HUES6 (cell line): ENCODE data around the gene EMX2.

Source experiments
- H3K27ac ChIP-seq: 2 replicates; pipeline ENCODE4 v1.7.0; 2013; ENCODE audit warnings: low read depth, mild to moderate bottlenecking, low read length, inconsistent platforms
- H3K27me3 ChIP-seq: 2 replicates; pipeline ENCODE4 v1.6.1; 2013; ENCODE audit warnings: low read length; ENCODE audit not compliant: control insufficient read depth, insufficient read depth
- H3K36me3 ChIP-seq: 2 replicates; pipeline ENCODE4 v1.6.1; 2013; ENCODE audit warnings: low read length; ENCODE audit not compliant: control insufficient read depth, insufficient read depth
- H3K4me1 ChIP-seq: 2 replicates; pipeline ENCODE4 v1.6.1; 2013; ENCODE audit warnings: low read length; ENCODE audit not compliant: control insufficient read depth, insufficient read depth
- H3K4me3 ChIP-seq: 2 replicates; pipeline ENCODE4 v1.5.1; 2013; ENCODE audit warnings: low read depth, low read length
- H3K9ac ChIP-seq: one replicate; pipeline ENCODE4 v1.6.1; 2013; ENCODE audit warnings: mild to moderate bottlenecking, low read length
- H3K9me3 ChIP-seq: 2 replicates; pipeline ENCODE4 v1.6.1; 2013; ENCODE audit warnings: low read depth, low read length; ENCODE audit not compliant: control insufficient read depth, insufficient read depth

The EMX2 gene

GRCh38 chr10:117590101-117590875 lies 47.7 kb downstream of the EMX2 start:
- no peaks in the 10 kb centered on the region for H3K36me3 ChIP-seq
- no peaks in the 10 kb centered on the region for H3K9me3 ChIP-seq
- no peak overlapping the region for H3K27ac ChIP-seq
- H3K9ac ChIP-seq: no peak overlapping the region
- H3K4me1 ChIP-seq: no peaks in the 10 kb centered on the region
- no peaks in the 10 kb centered on the region for H3K27me3 ChIP-seq
- H3K4me3 ChIP-seq: no peak overlapping the region

GRCh38 chr10:117591043-117591442 lies 48.5 kb downstream of the EMX2 start:
- H3K27me3 ChIP-seq: no peaks in the 10 kb centered on the region
- H3K27ac ChIP-seq: no peak overlapping the region
- H3K9me3 ChIP-seq: no peaks in the 10 kb centered on the region
- H3K36me3 ChIP-seq: no peaks in the 10 kb centered on the region
- H3K4me3 ChIP-seq: no peak overlapping the region
- no peak overlapping the region for H3K9ac ChIP-seq
- no peaks in the 10 kb centered on the region for H3K4me1 ChIP-seq

- Histone ChIP-seq H3K27me3 (no peaks in the 10 kb centered on the region), H3K9me3 (no peaks in the 10 kb centered on the region), H3K4me3 (no peak overlapping the region), H3K27ac (no peak overlapping the region), H3K36me3 (no peaks in the 10 kb centered on the region), H3K4me1 (no peaks in the 10 kb centered on the region), H3K9ac (no peak overlapping the region)
Measured at GRCh38 chr10:117594722-117595121, 52.2 kb downstream of the EMX2 start.

GRCh38 chr10:117596706-117597105 lies 54.2 kb downstream of the EMX2 start:
- no peak overlapping the region for H3K9ac ChIP-seq
- no peak overlapping the region for H3K27ac ChIP-seq
- H3K9me3 ChIP-seq: no peaks in the 10 kb centered on the region
- H3K27me3 ChIP-seq: no peaks in the 10 kb centered on the region
- no peak overlapping the region for H3K4me3 ChIP-seq
- H3K4me1 ChIP-seq: no peaks in the 10 kb centered on the region
- no peaks in the 10 kb centered on the region for H3K36me3 ChIP-seq

- Histone ChIP-seq H3K9ac (no peak overlapping the region), H3K9me3 (no peaks in the 10 kb centered on the region), H3K27me3 (no peaks in the 10 kb centered on the region; the same call in 1 of the 2 replicates), H3K4me1 (no peaks in the 10 kb centered on the region), H3K27ac (no peak overlapping the region), H3K36me3 (no peaks in the 10 kb centered on the region), H3K4me3 (no peak overlapping the region)
Measured at GRCh38 chr10:117597216-117597615, 54.7 kb downstream of the EMX2 start.
